GM18520 (cell line): Measurements from ENCODE around the gene MBIP.

Source experiments
- ATAC-seq: cut with Tn5 transposase; IDR thresholded peaks from one replicate; pipeline ENCODE4 v1.9.1; 2021; ENCODE audit not compliant: unreplicated experiment

The MBIP gene

GRCh38 chr14:36313898-36314297 is 6.5 kb downstream of the MBIP start:
- ATAC-seq: no peak

GRCh38 chr14:36313206-36313605 is 7.2 kb downstream of the MBIP start:
- ATAC-seq: no peak

GRCh38 chr14:36306836-36307235 is 13.6 kb downstream of the MBIP start:
- ATAC-seq: no peak

GRCh38 chr14:36304895-36305294 is 15.5 kb downstream of the MBIP start:
- no peak for ATAC-seq

GRCh38 chr14:36303960-36304359 is 16.5 kb downstream of the MBIP start:
- ATAC-seq: no peak

- no peak for ATAC-seq
Measured at GRCh38 chr14:36302823-36303222, 17.6 kb downstream of the MBIP start.

GRCh38 chr14:36301159-36301558 is 19.3 kb downstream of the MBIP start:
- ATAC-seq: no peak

GRCh38 chr14:36300337-36300736 is 20.1 kb downstream of the MBIP start:
- no peak for ATAC-seq

GRCh38 chr14:36295642-36296627 is 24.5 kb downstream of the MBIP start:
- no peak for ATAC-seq

GRCh38 chr14:36294543-36294942 is 25.9 kb downstream of the MBIP start:
- ATAC-seq: no peak

GRCh38 chr14:36293824-36294223 is 26.6 kb downstream of the MBIP start:
- ATAC-seq: no peak

- no peak for ATAC-seq
Measured at GRCh38 chr14:36289954-36290353, 30.5 kb downstream of the MBIP start.

GRCh38 chr14:36288496-36288895 is 31.9 kb downstream of the MBIP start:
- ATAC-seq: no peak

GRCh38 chr14:36284971-36285595 is 35.4 kb downstream of the MBIP start:
- ATAC-seq: no peak

- no peak for ATAC-seq
Measured at GRCh38 chr14:36281309-36281708, 39.1 kb downstream of the MBIP start.

GRCh38 chr14:36279306-36280190 is 40.9 kb downstream of the MBIP start:
- no peak for ATAC-seq

- ATAC-seq: no peak
Measured at GRCh38 chr14:36275741-36276140, 44.7 kb downstream of the MBIP start.

GRCh38 chr14:36271939-36272907 is 48.2 kb downstream of the MBIP start:
- no peak for ATAC-seq

GRCh38 chr14:36271222-36271621 is 49.2 kb downstream of the MBIP start:
- ATAC-seq: no peak

- no peak for ATAC-seq
Measured at GRCh38 chr14:36270191-36270590, 50.2 kb downstream of the MBIP start.
